HG03175 (cell line): ENCODE data around the gene MYL5.
"Not testable (repeated sequence)": the region's sequence is repeated elsewhere in the genome, so short reads cannot be mapped to it uniquely, and the experiment has no call there.

Experiments
- ATAC-seq: cut with Tn5 transposase; IDR thresholded peaks from one replicate; pipeline ENCODE4 v1.9.1; 2021; ENCODE audit warnings: mild to moderate bottlenecking, moderate library complexity; ENCODE audit not compliant: unreplicated experiment

The MYL5 gene

GRCh38 chr4:656436-657337, 17.7 kb upstream of the MYL5 start:
- ATAC-seq, result no peak

- ATAC-seq, result no peak
These were observed 17.0 kb upstream of the MYL5 start for GRCh38 chr4:657338-657833.

GRCh38 chr4:657834-658667, 16.3 kb upstream of the MYL5 start:
- ATAC-seq, result no peak

- ATAC-seq, result no peak
These were observed 15.4 kb upstream of the MYL5 start for GRCh38 chr4:658681-659667.

- ATAC-seq, result no peak
These were observed 14.5 kb upstream of the MYL5 start for GRCh38 chr4:659851-660250.

GRCh38 chr4:660401-660800, 13.9 kb upstream of the MYL5 start:
- ATAC-seq, result no peak

- no peak for ATAC-seq
These were observed 13.1 kb upstream of the MYL5 start for GRCh38 chr4:661231-661630.

GRCh38 chr4:661881-662761, 12.2 kb upstream of the MYL5 start:
- no peak for ATAC-seq

- no peak for ATAC-seq
These were observed 11.3 kb upstream of the MYL5 start for GRCh38 chr4:663046-663437.

GRCh38 chr4:663438-664428, 10.6 kb upstream of the MYL5 start:
- peak; percentile 84 for ATAC-seq

- no peak for ATAC-seq
These were observed 9.6 kb upstream of the MYL5 start for GRCh38 chr4:664713-665231.

- no peak for ATAC-seq
These were observed 9.0 kb upstream of the MYL5 start for GRCh38 chr4:665381-665750.

- ATAC-seq, result no peak
These were observed 8.4 kb upstream of the MYL5 start for GRCh38 chr4:665751-666435.

- no peak for ATAC-seq
These were observed 7.9 kb upstream of the MYL5 start for GRCh38 chr4:666436-666810.

GRCh38 chr4:666822-667544, 7.4 kb upstream of the MYL5 start:
- no peak for ATAC-seq

GRCh38 chr4:667545-667925, 6.8 kb upstream of the MYL5 start:
- ATAC-seq, result no peak

GRCh38 chr4:668219-668618, 6.1 kb upstream of the MYL5 start:
- not testable (repeated sequence) for ATAC-seq
